ENCODE data around the gene PTPRT. TPM values are rescaled to one million over a fixed set of nuclear protein-coding genes. Genes with fewer than 3 reads are reported as not detected.

The PTPRT gene
- total RNA-seq, 1 donor from 2014 or later = not detected

DNA sequence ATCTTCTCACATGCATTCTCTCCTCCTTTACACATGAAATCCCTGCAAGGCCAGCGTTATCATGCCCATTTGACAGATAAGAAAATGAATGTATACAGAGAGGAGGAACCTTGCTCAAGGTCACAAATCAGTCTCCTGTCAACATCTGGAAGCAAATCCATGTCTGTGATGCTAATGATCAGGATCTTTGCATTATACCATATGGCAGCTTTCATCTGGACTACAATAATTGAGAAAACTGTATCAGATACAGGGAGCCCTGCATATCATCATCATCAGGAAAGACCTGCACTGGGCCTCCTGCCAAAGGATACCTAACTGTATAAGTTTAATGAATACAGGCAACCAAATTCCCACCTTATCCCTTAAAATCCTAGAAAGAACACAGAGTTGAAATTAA, 213.7 kb downstream of the PTPRT start:
- DNase-seq (ENCODE audit: low read depth in 2 of 2) = no peak

DNA sequence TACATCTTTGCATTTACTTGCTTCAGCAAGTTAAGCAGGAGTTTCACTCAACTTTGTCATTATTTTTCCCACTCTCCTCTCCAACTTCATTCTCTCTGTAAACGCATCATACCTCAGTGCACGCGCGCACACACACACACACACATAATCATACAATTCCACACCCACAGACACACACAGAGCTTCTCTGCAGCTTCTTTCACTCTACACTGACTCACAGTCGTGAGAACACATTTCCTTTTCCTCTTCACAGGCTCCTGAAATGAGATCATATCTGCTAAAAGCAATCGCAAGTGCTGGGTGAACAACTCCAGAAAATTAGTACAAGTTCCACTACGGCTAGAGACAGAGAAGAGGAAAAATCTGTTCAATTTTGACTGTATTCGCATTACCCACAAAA, 215.4 kb downstream of the PTPRT start:
- no peak for DNase-seq (ENCODE audit: low read depth in 2 of 2)

DNA sequence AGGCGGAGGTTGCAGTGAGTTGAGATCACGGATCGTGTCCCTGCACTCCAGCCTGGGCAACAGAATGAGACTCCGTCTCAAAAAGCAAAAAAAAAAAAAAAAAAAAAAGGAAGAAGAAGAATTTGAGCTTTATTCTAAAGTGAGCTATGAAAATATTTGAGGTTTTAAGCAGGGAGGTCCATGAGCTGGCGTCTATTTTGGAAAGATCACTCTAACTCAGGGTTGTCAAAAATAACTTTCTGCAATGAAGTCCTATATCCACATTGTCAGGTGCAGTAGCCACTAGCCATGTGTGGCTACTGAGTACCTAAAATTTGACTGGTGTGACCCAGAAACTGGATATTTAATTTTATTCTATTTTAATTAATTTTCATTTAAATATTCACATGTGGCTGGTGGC, 217.1 kb downstream of the PTPRT start:
- DNase-seq (ENCODE audit: low read depth in 2 of 2) = no peak

DNA sequence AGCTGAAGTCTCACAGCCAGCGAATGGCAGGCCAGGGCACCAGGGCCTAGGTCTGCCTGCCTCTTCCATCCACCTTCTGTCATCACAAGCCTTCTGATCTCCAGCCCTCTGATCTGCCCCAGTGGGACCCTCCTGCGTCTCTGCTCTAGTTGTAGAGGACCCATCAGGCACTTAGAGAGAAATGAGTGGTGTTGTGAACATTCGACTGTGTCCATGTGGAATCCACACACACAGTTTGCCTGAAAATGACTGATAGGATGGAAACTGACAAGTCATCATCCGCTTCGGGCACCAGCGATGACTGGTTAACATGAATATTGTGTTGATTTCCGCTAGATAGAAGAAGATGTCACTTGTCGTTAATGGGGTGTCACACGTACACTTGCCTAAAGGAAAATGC, 221.0 kb downstream of the PTPRT start:
- no peak for DNase-seq (ENCODE audit: low read depth in 2 of 2)

DNA sequence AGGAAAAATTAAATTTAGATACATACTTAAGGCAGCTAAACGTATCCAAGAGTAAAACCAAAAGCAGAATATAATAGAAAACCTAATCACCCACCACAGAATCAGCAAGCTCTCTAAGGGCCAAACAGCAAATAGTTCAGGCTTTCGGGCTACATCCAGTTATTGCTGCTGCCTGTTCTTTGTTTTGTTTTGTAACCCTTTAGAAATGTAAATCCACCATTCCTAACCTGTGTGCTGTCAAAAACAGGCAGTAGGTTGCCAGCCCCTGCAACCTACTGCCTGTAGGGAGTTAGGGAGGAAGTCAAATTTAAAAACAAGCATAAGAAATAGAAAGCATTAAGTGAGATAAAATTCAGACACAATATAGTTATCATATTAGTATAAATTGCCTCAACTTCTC, 225.9 kb downstream of the PTPRT start:
- no peak for DNase-seq (ENCODE audit: low read depth in 2 of 2)

GRCh38 chr20:42961771-42962170, 227.9 kb downstream of the PTPRT start:
- DNase-seq (ENCODE audit: low read depth in 2 of 2) = no peak

GRCh38 chr20:42959996-42960395, 229.7 kb downstream of the PTPRT start:
- no peak for DNase-seq (ENCODE audit: low read depth in 2 of 2)

GRCh38 chr20:42958367-42959069, 231.2 kb downstream of the PTPRT start:
- DNase-seq (ENCODE audit: low read depth in 2 of 2) = no peak

DNA sequence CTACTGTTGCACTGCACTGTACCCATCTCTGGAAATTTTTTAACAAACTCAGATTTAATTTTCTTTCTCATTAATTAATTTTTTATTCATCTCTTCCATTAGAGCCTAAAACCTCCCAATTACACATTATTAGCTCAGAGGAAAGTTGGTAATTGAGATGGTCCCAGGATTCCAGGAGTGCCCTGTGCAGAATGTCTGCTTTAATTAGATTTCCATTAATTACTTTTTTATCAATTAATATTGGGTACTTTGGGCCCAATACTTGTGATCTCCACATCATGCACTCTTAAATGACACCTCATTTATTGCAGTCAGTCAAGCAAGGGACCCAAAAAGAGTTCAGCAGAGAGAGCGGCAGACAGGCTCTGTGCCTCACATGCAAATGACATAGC, 232.0 kb downstream of the PTPRT start:
- DNase-seq (ENCODE audit: low read depth in 2 of 2) = no peak

DNA sequence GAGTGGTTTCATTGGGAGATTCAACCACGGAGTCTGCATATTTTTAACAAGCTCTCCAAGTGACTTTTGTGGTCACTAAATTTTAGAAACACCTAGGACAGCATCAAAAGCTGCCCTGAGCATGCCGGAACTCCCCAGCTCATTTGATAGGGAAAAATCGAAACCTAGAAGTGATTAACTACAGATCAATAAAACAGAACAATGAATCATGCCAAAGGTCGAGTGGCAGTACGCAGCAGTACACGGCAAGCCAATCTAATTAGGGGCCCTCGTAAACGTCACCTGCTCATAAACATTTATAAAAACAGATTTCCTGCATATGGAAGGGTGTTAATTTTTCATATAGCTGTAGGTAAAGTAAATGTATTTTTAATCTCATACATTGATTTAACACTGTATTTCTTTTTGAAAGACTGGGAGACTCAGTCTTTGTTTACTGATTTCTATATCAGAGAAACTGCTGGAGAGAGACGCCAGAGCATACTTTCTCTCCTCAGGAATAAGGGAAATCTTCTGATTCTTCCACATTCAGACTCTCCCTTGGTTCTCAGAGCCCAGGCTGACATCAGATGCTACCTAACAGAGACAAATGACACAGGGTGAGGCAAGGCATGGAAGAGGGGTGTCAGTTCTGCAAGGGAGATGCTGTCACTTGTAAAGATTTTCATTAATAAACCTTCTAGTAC, 232.5 kb downstream of the PTPRT start:
- DNase-seq (ENCODE audit: low read depth in 2 of 2) = no peak

DNA sequence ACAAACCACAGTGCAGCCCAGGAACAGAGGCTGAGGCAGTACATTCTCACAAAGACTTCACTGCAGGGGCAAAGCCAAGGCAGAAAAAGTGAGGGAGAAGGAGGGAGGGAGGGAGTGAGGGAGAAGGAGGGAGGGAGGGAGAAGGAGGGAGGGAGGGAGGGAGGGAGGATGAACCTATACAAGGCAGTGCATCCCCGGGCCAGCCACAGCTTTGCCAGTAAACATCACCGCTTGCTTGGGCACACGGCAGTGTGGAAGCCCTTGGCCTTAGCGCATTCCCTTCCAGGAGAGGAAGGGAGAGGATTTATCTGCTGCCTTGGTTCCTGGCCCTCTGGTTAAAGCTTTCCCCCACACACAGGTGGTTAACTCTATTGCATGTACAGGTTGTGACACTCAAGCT, 234.0 kb downstream of the PTPRT start:
- no peak for DNase-seq (ENCODE audit: low read depth in 2 of 2)

- no peak for DNase-seq (ENCODE audit: low read depth in 2 of 2)
Observed at GRCh38 chr20:42954951-42955350, 234.8 kb downstream of the PTPRT start.

DNA sequence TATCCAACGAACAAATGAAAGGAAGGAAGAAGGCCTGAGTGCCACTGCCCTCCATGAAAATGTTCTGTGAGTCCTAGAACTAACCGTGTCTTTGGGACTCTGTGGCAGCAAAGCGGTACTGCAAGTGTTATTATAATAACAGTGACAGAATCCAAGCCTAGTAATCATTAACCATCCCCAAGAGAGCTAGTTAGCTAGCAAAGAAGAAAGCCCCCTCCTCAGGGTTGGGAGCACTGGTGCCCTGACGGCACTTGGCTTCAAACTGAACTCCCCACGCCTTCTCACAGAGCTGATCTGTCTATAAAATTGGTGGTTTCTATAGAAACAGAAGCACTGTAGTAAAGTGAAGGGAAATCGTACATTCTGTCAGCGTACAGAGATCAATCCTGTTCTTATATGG, 239.8 kb downstream of the PTPRT start:
- DNase-seq (ENCODE audit: low read depth in 2 of 2) = no peak

DNA sequence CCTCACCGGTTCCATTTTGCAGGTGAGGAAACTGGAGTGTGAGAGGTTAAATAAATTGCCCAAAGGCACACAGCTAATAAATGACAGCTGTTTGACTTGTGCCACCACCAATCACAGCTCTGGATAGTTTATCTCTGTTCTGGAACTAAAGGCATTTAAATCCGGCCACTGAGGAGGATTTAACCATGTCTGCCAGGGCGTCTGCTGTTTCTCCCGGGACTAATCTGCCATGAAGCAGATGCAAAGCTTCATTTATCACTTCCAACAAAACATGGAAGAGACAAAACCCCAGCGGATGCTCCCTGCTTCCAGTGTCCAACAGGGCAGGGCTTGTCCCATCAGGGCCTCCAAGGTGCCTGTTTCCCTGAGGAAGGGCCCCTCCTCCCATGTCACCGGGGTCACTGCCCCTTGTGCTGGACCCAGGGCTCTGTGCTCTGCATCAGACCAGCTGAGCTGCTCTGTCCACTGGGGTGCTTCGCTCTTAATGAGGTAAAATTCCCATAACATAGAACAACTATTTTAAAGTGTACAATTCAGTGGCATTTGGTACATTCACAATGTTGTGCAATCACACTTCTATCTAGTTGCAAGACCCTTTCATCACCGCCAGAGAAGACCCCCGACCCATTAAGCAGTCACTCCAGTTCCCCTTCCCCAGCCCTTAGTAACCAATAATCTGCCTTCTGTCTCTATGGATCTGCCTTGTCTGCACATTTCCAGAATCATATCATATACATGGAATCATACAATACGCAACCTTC, 244.3 kb downstream of the PTPRT start:
- DNase-seq (ENCODE audit: low read depth in 2 of 2) = no peak

DNA sequence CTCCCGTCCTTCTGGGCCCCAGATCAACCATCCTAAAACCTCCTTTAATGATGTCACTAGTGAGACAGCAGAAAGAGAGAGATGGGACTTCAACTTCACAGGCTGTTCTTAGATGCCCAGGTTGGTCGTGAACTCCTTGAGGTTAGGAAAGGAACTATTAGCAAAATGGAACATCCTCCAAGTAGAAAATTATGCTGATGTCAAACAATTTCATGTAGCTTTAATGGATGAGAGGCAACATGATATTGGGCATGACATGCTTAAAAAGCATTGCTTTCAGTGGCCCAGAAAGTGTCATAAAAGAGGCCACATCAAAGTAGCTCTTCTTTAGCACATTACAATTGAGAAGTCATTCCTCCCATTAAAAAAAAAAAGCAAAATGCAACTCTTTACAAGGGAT, 248.1 kb downstream of the PTPRT start:
- DNase-seq (ENCODE audit: low read depth in 2 of 2) = no peak

- no peak for DNase-seq (ENCODE audit: low read depth in 2 of 2)
Observed at GRCh38 chr20:42938441-42939205, 251.1 kb downstream of the PTPRT start.

GRCh38 chr20:42936482-42936881, 253.2 kb downstream of the PTPRT start:
- no peak for DNase-seq (ENCODE audit: low read depth in 2 of 2)

DNA sequence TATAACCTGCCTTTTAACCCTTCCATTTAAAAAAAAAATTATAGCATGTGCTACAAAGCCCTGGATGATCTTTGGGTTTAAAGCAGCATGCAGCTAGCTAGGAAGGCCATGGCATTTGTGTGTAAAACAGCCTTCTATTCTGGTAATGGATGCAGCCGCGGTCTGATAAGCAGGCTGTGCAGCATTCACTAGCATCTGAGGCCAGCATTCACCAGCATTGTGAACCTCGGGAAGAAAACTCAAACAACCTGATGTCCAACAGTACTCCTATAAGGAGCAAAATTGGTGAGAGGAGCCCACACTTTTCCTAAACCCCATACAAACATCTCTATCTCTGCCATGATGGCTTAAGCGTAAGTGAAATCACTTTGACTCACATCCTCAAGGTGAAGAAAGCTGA, 265.5 kb downstream of the PTPRT start:
- DNase-seq (ENCODE audit: low read depth in 2 of 2) = no peak

DNA sequence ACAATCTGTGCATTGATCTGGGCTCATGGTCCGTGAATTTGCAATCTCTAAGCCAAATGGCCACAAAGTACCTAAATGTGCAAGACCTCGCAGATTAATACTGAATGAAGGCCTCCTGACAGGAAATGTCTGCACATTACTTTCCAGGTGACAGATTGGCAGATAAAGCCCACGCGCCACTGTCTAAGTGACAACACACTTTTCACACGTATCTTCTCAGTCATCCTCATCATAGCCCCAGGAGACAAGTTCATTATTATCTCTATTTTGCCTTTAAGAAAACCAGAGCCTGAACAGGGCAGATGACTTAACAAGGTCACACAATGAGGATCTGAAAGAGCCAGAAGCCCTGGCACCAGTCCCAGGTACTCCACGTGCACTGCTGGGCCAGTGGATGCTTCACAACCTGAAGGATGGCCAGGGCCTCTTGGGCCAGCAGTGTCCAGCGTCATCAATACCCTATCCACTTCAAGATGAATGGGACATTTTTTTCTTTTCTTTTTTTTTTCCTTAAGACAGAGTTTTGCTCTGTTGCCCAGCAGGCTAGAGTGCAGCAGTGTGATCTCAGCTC, 266.3 kb downstream of the PTPRT start:
- DNase-seq (ENCODE audit: low read depth in 2 of 2) = no peak

DNA sequence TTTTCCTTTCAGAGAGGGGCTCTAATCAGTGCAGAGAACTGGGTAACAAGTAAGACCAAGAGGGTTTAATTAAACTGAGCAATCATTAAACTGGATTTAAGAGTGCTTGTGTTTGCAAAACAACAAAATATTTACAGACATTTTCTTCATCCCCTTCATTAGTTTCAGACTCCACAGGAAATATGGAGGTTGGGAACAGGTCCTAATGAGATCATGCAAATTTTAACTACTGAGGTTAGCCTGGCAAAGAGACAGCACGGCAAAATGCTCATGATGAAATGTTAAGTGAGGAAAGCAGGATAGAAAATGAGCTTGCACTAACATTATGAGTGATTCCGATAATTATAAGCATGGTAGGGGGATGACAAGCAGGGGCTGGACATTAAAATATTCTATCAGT, 268.9 kb downstream of the PTPRT start:
- no peak for DNase-seq (ENCODE audit: low read depth in 2 of 2)

DNA sequence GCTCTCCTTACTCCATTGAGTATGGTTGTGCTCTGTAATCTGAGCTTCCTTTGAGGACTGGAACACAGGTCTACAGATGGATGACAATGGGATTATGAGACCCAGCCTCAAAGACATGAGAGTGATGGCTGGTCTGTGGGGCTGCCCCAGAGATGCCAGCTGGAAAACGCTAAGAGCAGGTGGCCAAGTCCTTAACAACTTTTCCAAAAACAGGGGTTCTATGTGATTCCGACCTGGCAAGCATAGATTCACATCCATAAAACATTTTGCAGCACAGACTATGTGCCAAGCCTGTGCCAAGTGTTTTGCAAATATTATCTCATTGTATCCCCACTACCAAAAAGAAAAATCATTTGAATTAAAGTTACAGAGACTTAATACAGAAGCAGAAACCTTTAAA, 270.4 kb downstream of the PTPRT start:
- DNase-seq (ENCODE audit: low read depth in 2 of 2) = no peak

DNA sequence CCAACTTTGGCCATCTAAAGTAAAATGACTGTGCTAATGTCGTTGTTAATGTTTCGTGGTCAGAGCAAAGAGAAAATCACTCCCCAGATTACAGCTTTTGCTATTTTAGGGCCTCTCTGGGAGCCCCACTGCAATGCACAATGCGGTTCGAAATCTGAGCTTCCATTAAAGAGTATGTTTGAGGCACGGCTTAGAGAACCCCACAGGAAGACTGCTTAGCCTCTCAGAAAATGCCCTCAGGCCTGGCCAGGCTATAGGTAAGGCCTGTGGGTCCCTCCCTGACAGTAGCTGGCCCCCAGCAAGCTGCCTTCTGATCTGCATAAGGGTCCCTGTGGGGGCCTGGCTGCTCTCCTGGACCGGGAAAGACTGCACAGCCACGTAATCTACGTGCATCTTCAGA, 274.6 kb downstream of the PTPRT start:
- no peak for DNase-seq (ENCODE audit: low read depth in 2 of 2)
